ENCODE data around the gene PCMTD2.
"Not testable (repeated sequence)": the region's sequence is repeated elsewhere in the genome, so short reads cannot be mapped to it uniquely, and the experiment has no call there.

The PCMTD2 gene

DNA sequence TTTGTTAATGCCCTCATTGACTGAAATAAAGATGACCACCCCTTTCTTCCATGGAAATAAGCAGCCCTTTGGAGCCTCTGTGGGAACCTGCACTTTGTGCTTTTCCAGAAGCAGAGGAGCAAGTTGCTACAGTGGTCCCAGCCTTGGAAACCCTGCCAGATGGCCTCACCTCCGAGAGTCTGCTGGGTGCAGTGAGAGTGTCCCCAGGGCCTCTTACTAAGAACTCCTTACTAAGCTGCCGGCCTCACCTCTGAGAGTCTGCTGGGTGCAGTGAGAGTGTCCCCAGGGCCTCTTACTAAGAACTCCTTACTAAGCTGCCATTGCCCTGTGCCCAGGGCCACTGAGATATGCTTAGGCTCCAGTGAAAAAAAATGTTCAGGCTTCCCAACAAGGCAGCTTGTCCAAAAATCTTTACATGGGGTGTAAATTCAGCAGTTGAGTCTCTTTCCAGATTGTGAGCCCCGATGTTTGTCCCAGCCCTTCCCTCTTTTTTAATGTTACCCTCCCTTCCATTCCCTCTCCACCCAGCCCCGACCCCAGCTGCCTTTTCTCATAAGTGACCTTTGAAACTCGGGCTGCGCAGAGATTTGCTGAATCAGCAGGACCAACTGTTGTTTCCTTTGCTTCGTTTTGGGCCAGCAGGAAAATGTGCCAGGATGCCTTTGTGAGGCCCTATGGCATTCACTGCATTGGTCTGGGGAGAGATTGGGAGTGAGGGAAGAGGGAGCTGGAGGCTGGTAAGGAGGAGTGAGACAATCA lies 66.7 kb downstream of the PCMTD2 start:
- H3K4me3 ChIP-seq (ENCODE audit: low read depth, low read length); DNase-seq (ENCODE audit: low read depth): not testable (repeated sequence)
